Cardiac muscle cell (in vitro differentiated cells and primary cell): ENCODE results near the gene HHATL. TPM values are rescaled to one million over a fixed set of nuclear protein-coding genes. Genes with fewer than 3 reads are reported as not detected.

ENCODE experiments used
- DNase-seq, 2 donors: peaks; one replicate each; pipeline versions ENCODE4 v3.0.0 to v3.0.0-alpha.2; 2010 to 2017; ENCODE audit warnings: low read depth in 1 of 2, low spot score in 1 of 2
- H3K27ac ChIP-seq: fragments of 200-600 bp; sonication (generic); 2 replicates; pipeline ENCODE4 v1.5.1; 2016
- H3K27me3 ChIP-seq: fragments of 200-600 bp; sonication (generic); 2 replicates; pipeline ENCODE4 v1.6.0; 2016; ENCODE audit warnings: control low read depth
- H3K36me3 ChIP-seq: fragments of 200-600 bp; sonication (generic); 2 replicates; pipeline ENCODE4 v1.5.1; 2016; ENCODE audit warnings: control low read depth
- H3K4me1 ChIP-seq: fragments of 200-600 bp; sonication (generic); 2 replicates; pipeline ENCODE4 v1.8.1; 2017; ENCODE audit warnings: low read depth, mild to moderate bottlenecking, mixed run types
- H3K4me3 ChIP-seq: fragments of 200-600 bp; sonication (generic); 2 replicates; pipeline ENCODE4 v1.5.1; 2016; ENCODE audit warnings: mild to moderate bottlenecking
- H3K9me3 ChIP-seq: fragments of 200-600 bp; sonication (generic); 2 replicates; pipeline ENCODE4 v1.5.1; 2017; ENCODE audit warnings: low read depth, mild to moderate bottlenecking, control low read depth
- CTCF ChIP-seq: IDR thresholded peaks from 2 replicates; pipeline ENCODE4 v1.5.1; 2012; ENCODE audit warnings: low read depth, mild to moderate bottlenecking, low read length
- polyA plus RNA-seq: library from polyadenylated mRNA; unstranded; fragments of >200 nt; fragmentation: Nextera tagmentation; extraction: Ambion mirVana; gene quantifications from 2 replicates; pipeline ENCODE4 v1.2.1, GENCODE V29; 2016
- total RNA-seq: library from RNA; depleted of rRNA; stranded (reverse); fragments of >200 nt; gene quantifications from 2 replicates; pipeline ENCODE4 v1.2.3, GENCODE V29; 2016

Gene HHATL
- total and polyA plus RNA-seq, 2 experiments from 2014 or later, result 7.8 to 8.1 TPM

- H3K27ac ChIP-seq, result no peak overlapping the region
- H3K36me3 ChIP-seq, result no peaks in the 10 kb centered on the region
- H3K9me3 ChIP-seq, result no peaks in the 10 kb centered on the region
- no peak overlapping the region for H3K4me3 ChIP-seq
- no peak for DNase-seq
- H3K4me1 ChIP-seq, result peaks cover 16% of the 10 kb centered on the region
- no peak for TF ChIP-seq CTCF
- H3K27me3 ChIP-seq, result no peaks in the 10 kb centered on the region
Measured at GRCh38 chr3:42736081-42736480, 33.5 kb upstream of the HHATL start.

- TF ChIP-seq CTCF, result no peak
- H3K36me3 ChIP-seq, result no peaks in the 10 kb centered on the region
- DNase-seq, result no peak
Measured at GRCh38 chr3:42735615-42736014, 33.0 kb upstream of the HHATL start.

GRCh38 chr3:42735019-42735418 lies 32.4 kb upstream of the HHATL start:
- no peak for TF ChIP-seq CTCF
- Histone ChIP-seq H3K36me3 (no peaks in the 10 kb centered on the region), H3K4me1 (peaks cover 13% of the 10 kb centered on the region), H3K9me3 (no peaks in the 10 kb centered on the region), H3K27me3 (no peaks in the 10 kb centered on the region), H3K27ac (no peak overlapping the region), H3K4me3 (no peak overlapping the region)
- no peak for DNase-seq

More at GRCh38 chr3:42735615-42736014, 33.0 kb upstream of the HHATL start:
- Histone ChIP-seq H3K4me1 (peaks cover 16% of the 10 kb centered on the region), H3K27me3 (no peaks in the 10 kb centered on the region), H3K27ac (no peak overlapping the region), H3K4me3 (no peak overlapping the region), H3K9me3 (no peaks in the 10 kb centered on the region)

GRCh38 chr3:42734263-42734860 lies 31.8 kb upstream of the HHATL start:
- Histone ChIP-seq H3K27ac (no peak overlapping the region), H3K4me3 (no peak overlapping the region), H3K27me3 (no peaks in the 10 kb centered on the region), H3K9me3 (no peaks in the 10 kb centered on the region), H3K36me3 (no peaks in the 10 kb centered on the region), H3K4me1 (peaks cover 7% of the 10 kb centered on the region)
- DNase-seq, result no peak
- no peak for TF ChIP-seq CTCF

- TF ChIP-seq CTCF, result no peak
- H3K9me3 ChIP-seq, result no peaks in the 10 kb centered on the region
- H3K36me3 ChIP-seq, result no peaks in the 10 kb centered on the region
- no peak overlapping the region for H3K4me3 ChIP-seq
- no peaks in the 10 kb centered on the region for H3K27me3 ChIP-seq
- no peak for DNase-seq
- H3K4me1 ChIP-seq, result peaks cover 6% of the 10 kb centered on the region
- no peak overlapping the region for H3K27ac ChIP-seq
Measured at GRCh38 chr3:42733501-42734262, 31.1 kb upstream of the HHATL start.
